GM18858 (cell line): ENCODE results near the gene HS2ST1.
A peak's percentile ranks its signal among the peaks of the same experiment; 100 is the strongest.
"Not testable (repeated sequence)": the region's sequence is repeated elsewhere in the genome, so short reads cannot be mapped to it uniquely, and the experiment has no call there.

Experiments
- ATAC-seq: cut with Tn5 transposase; IDR thresholded peaks from one replicate; pipeline ENCODE4 v1.9.1; 2021; ENCODE audit not compliant: unreplicated experiment

Gene HS2ST1

DNA sequence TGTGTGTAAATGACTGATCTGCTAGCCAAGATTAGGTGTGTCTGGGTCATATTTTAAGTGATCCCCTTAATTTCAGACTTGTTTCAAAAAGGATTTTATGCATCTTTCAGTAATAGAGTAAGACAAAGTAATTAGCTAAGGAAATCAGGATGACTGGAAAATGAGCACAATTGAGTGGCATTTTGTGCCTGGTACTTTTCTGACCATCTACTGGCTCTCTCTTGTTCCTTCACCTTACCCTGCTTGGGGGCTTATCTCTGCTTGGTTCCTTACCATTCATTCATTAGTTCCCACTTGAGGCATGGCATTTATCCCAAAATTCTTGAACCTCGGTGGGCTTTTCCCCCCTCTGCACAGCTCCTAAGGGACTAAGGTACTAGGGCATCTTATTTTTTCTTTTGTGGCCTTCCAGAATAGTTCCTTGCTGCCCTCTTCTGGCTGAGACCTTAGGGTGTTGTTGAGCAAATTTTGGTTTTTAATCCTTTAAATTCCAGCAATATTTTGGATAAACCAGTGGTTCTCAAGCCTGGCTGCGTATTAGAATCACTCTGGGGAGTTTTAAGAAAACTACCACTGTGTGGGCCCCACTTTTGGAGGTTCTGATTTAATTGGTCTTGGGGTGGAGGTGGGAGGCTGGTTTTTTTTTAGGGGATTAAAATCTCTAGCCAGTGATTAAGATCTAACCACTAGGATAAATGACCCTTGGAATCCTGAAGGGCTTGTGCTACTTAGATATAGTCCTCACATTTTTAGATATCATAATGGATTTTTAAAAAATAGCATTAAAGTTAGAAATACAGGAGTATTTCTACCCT is 50.8 kb downstream of the HS2ST1 start:
- no peak for ATAC-seq

GRCh38 chr1:86965827-86966182 is 51.4 kb downstream of the HS2ST1 start:
- ATAC-seq, result peak; percentile 81

GRCh38 chr1:86970938-86971337 is 56.5 kb downstream of the HS2ST1 start:
- no peak for ATAC-seq

GRCh38 chr1:86971778-86972177 is 57.3 kb downstream of the HS2ST1 start:
- no peak for ATAC-seq

GRCh38 chr1:86972262-86972661 is 57.8 kb downstream of the HS2ST1 start:
- no peak for ATAC-seq

GRCh38 chr1:86975993-86976550 is 61.6 kb downstream of the HS2ST1 start:
- no peak for ATAC-seq

DNA sequence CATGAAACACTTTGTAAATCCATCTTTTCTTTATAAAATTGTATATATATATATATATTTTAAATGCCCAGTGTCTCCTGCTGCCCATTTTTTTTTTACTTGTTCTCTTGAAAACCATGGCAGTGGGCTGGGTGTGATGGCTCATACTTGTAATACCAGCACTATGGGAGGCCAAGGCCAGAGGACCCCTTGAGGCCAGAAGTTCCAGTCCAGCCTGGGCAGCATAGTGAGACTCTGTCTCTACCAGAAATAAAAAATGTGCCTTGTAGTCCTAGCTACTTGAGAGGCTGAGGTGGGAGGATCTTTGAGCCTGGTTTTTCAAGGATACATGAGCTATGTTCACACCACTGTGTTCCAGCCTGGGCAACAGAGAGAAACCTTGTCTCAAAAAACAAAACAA is 62.2 kb downstream of the HS2ST1 start:
- ATAC-seq, result no peak

DNA sequence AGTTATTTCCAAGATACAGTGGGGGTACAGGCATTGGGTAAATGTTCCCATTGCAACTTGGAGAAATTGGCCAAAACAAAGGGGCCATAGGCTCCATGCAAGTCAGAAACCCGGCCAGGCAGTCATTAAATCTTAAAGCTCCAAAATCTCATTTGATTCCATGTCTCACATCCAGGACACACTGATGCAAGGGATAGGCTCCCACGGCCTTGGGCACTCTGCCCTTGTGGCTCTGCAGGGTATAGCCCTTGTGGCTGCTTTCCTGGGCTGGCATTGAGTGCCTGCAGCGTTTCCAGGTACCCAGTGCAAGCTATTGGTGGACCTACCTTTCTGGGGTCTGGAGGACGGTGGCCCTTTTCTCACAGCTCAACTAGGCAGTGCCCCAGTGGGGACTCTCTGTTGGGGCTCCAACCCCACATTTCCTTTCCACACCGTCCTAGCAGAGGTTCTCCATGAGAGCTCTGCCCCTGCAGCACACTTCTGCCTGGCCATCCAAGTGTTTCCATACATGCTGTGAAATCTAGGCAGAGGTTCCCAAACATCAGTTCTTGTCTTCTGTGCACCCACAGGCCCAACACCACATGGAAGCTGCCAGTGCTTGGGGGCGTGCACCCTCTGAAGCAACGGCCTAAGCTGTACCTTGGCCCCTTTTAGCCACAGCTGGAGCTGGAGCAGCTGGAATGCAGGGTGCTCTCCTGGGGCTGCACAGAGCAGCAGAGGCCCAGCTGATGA is 67.2 kb downstream of the HS2ST1 start:
- ATAC-seq, result no peak

GRCh38 chr1:86983677-86984076 is 69.2 kb downstream of the HS2ST1 start:
- not testable (repeated sequence) for ATAC-seq

GRCh38 chr1:86987446-86987845 is 73.0 kb downstream of the HS2ST1 start:
- ATAC-seq, result no peak

GRCh38 chr1:86988835-86989234 is 74.4 kb downstream of the HS2ST1 start:
- ATAC-seq, result no peak

DNA sequence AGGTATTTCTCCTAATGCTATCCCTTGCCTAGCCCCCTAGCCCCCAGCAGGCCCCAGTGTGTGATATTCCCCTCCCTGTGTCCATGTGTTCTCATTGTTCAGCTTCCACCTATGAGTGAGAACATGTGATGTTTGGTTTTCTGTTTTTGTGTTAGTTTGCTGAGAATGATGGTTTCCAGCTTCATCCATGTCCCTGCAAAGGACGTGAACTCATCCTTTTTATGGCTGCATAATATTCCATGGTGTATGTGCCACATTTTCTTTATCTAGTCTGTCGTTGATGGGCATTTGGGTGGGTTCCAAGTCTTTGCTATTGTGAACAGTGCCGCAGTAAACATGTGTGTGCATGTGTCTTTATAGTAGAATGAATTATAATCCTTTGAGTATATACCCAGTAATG is 75.3 kb downstream of the HS2ST1 start:
- ATAC-seq, result not testable (repeated sequence)

GRCh38 chr1:86990826-86991225 is 76.4 kb downstream of the HS2ST1 start:
- no peak for ATAC-seq

DNA sequence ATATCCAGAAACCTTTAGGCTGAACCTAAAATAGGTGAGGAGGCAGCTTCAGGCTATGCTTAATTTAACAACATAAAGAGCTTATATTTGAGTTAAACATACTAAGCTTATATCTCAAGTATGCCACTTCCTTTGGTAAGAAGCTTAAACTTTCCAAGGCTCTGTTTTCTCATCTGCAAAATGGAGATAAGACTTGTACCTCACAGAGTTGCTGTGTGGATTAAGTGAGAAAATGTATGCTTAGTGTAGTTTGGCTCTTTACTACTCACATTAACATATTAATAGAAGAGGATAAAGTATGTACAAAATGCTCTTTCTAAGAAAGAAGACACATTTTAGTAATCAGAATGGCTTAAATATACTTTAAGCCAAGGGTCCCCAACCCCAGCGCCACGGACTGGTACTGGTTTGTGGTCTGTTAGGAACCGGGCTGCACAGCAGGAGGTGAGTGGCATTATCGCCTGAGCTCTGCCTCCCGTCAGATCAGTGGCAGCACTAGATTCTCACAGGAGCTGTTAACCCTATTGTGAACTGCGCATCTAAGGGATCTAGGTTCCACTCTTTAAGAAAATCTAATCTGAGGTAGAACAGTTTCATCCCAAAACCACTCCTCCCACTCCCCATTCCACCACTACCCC is 77.2 kb downstream of the HS2ST1 start:
- ATAC-seq, result no peak

DNA sequence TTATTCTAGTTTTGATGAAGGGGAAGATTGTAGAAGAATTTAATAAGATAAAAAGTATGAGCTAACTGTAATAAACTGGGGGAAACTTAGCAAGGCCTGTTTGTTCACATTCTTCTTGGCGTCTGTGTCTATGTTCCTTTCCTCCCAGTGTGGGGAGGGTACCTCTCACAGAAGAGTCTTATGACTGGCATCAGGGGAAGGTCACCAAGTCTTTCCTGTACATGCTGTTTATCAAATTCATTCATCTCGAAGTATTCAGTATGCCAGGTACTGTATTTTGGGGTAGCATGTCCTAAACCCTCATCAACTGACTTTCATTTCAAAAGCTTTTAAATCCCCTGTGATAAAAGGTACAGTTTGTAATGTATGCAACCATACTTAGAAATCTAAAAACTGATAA is 78.4 kb downstream of the HS2ST1 start:
- ATAC-seq, result no peak

GRCh38 chr1:86993269-86993985 is 79.0 kb downstream of the HS2ST1 start:
- no peak for ATAC-seq

DNA sequence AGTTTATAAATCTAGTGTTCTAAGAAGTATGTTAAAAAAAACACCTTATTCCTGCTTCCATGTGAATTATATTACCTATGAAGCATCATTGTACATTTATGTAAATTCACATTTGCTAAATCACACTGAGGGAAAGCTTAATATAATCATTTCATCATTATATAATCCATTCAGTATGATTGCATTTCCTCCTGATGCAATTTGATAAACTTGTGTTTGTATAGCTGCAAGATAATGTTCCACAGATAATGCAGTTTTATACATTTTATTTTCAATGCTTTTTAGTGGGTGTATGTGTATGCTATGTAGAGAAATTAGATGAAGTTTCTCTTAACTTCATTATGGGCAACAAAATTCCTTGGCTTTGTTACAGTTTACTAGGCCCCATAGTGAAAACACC is 79.6 kb downstream of the HS2ST1 start:
- ATAC-seq, result no peak

DNA sequence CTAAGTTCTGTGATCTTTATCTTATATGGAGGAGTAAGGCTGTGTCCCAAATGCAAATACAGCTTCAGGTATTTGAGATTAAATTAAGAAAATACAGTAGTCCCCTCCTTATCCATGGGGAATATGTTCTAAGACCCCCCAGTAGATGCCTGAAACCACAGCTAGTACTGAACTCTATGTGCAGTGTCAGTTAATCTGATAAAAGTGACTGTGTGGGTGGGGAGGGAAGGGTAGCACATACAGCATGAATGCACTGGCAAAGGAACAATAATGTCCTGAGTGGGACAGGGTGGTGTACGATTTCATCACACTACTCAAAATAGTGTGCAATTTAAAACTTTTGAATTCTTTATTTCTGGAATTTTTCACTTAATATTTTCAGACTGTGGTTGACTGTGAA is 83.1 kb downstream of the HS2ST1 start:
- ATAC-seq, result no peak

DNA sequence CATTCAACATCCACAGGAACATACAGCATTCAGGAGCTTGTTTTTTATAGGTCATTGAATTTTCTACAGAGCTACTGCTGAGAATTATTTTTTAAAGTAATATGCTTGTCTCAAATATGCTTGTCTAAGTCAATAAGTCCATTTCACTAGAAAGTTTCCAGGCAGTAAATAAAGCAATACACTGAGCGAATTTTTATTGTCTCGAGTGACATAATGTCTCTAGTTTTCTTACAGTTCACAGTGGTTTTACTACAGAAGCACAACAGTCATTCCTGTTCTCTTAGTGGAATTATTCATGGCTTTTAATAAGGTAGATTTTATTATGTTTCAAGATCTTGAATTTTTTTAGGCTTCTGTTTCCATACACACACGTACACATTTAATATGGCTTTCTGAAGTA is 83.8 kb downstream of the HS2ST1 start:
- no peak for ATAC-seq

GRCh38 chr1:86998727-86999126 is 84.3 kb downstream of the HS2ST1 start:
- no peak for ATAC-seq

- no peak for ATAC-seq
Measured at GRCh38 chr1:87000460-87000859, 86.0 kb downstream of the HS2ST1 start.
